Measurements from ENCODE around the gene CATSPER1.
"Not testable (repeated sequence)": the region's sequence is repeated elsewhere in the genome, so short reads cannot be mapped to it uniquely, and the experiment has no call there.

The CATSPER1 gene

GRCh38 chr11:66051766-66052663 is 25.7 kb upstream of the CATSPER1 start, which contains the start of gene SF3B2:
Gene SF3B2, plus strand, starts transcription at chr11:66052364. Its CDS starts 21 bp downstream, at chr11:66052385.
- DNase-seq (ENCODE audit: low read depth in 2 of 2) = peak; percentile 83 to 86

DNA sequence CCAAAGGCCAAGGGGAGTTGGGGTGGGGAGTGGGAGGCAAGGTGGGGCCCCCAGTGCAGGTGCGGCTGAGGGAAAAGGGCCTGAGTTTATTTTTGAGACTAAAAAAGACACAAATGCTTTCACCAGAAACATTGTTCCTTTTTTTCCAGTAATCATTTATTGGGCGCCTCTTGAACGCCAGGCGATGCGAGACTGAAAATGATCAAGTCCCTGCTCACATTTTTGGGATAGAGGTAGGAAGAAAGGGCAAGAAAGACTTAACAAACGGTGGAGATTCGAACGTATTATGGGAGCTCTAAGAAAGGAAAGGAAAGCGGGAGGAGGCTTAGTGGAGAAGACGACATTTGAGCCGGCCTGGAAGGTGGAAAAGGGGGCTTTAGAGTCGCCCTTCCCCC is 25.1 kb upstream of the CATSPER1 start:
- DNase-seq (ENCODE audit: low read depth in 2 of 2) = no peak

- DNase-seq (ENCODE audit: low read depth in 2 of 2) = no peak
Measured at GRCh38 chr11:66050581-66051231, 24.4 kb upstream of the CATSPER1 start.

GRCh38 chr11:66048547-66049323 is 22.5 kb upstream of the CATSPER1 start, which contains the start of gene GAL3ST3:
Gene GAL3ST3, minus strand, starts transcription at chr11:66049161. Its CDS starts 3,746 bp downstream, at chr11:66045415.
- DNase-seq (ENCODE audit: low read depth in 2 of 2) = no peak

DNA sequence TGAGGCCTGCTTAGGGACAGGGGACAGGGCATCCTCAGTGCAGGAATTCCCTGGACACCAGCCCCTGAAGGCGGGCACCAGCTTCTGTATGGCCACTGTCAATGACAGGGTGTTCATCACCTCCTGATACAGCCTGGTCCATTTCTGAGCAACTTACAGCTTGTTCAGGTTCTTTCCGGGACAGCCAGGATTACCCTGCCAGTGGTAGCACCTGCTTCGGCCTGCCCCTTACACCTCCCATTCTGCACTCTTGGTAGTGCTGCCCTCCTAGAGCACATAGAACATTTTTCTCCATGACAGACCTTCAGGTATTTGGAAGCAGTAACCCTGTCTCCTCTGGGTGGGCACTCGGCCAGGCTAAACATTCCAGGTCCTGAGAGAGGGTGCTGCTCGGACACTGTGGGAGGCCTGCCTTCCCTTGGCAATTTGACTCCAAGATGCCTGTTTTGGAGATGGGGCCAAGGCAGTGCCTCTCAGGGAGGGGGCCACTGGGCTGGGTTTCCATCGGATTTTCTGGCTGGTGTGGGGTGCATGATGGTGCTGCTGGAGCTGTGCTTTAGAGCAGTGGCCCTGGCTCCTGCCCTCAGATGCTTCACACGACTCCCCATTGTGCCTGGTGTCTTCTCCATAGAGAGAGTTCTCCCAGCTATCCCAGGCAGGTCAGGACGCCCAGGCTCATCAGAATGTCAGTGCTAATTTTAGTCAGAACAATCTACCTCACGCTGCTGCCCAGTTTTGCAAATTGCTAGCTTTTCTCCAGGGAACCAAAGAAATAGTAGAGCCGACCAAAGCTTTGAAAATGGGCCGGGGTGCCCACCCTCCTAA is 21.5 kb upstream of the CATSPER1 start:
- no peak for DNase-seq (ENCODE audit: low read depth in 2 of 2)

DNA sequence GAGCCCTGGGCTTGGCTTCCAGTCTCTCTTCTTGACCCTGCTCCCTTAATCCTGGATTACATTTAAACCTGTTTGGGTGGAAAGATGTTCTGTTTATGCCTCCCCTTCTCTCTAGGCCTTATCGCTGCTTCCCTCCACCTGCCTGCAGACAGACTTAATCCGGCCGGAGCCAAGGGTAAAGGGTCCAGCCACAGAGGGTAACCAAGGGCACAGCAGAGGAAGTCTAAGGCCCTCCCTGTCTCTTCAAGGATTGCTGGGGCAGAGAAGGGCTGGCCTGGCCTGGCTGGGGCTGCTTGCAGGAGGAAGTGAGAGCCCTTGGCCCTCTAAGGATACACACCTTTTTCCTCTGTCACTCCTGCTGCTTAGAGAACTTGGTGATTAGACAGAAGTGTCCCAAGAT is 20.6 kb upstream of the CATSPER1 start:
- no peak for DNase-seq (ENCODE audit: low read depth in 2 of 2)

- DNase-seq (ENCODE audit: low read depth in 2 of 2) = peak; percentile 70 to 78
Measured at GRCh38 chr11:66045177-66045639, 18.9 kb upstream of the CATSPER1 start.

GRCh38 chr11:66044757-66045156 is 18.5 kb upstream of the CATSPER1 start:
- DNase-seq (ENCODE audit: low read depth in 2 of 2) = no peak

GRCh38 chr11:66042996-66043906 is 17.0 kb upstream of the CATSPER1 start:
- DNase-seq (ENCODE audit: low read depth in 2 of 2) = no peak

- no peak for DNase-seq (ENCODE audit: low read depth in 2 of 2)
Measured at GRCh38 chr11:66042227-66042995, 16.1 kb upstream of the CATSPER1 start.

DNA sequence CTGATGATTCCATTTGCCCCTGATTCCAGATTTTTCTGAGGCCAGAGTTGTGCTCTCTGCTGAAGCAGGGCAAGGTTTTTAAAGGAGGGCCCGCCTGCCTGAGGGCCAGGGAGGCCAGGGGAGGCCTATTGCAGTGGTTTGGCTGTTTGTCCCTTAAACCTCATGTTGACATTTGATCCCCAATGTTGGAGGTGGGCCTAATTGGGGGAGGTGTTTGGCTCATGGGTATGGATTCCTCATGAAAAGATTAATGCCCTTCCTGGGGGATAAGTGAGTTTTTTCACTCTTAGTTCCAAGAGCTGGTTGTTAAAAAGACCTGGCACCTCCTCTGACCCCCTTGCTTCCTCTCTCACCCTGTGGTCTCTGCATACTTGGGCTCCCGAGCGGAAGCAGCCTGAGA is 13.5 kb upstream of the CATSPER1 start:
- DNase-seq (ENCODE audit: low read depth in 2 of 2) = no peak

DNA sequence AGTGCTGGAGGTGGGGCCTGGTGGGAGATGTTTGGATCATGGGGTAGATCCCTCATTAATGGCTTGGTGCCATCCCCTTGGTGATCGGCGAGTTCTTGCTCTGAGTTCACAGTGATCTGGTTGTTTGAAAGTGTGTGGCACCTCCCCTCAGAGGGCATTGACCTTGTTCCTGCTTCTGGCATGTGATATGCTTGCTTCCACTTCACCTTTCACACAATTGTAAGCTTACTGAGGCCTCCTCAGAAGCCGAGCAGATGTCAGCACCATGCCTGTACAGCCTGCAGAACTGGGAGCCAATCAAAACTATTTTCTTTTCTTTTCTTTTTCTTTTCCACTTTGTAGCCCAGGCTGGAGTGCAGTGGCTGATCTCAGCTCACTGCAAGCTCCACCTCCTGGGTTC is 11.0 kb upstream of the CATSPER1 start:
- no peak for DNase-seq (ENCODE audit: low read depth in 2 of 2)

DNA sequence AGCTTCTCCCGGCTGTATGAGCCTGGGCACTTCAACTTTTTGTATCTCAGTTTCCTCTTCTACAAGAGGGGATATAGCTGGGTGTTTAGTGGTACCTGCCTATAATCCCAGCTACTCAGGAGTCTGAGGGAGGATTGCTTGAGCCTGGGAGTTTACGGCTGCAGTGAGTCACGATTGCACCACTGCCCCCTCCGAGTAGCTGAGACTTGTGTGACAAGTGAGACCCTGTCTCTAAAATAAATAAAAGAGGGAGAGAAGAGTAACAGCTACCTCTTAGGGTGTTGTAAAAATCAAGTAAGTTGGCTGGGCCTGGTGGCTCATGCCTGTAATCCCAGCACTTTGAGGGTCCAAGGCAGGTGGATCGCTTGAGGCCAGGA is 10.0 kb upstream of the CATSPER1 start:
- DNase-seq (ENCODE audit: low read depth in 2 of 2) = no peak

DNA sequence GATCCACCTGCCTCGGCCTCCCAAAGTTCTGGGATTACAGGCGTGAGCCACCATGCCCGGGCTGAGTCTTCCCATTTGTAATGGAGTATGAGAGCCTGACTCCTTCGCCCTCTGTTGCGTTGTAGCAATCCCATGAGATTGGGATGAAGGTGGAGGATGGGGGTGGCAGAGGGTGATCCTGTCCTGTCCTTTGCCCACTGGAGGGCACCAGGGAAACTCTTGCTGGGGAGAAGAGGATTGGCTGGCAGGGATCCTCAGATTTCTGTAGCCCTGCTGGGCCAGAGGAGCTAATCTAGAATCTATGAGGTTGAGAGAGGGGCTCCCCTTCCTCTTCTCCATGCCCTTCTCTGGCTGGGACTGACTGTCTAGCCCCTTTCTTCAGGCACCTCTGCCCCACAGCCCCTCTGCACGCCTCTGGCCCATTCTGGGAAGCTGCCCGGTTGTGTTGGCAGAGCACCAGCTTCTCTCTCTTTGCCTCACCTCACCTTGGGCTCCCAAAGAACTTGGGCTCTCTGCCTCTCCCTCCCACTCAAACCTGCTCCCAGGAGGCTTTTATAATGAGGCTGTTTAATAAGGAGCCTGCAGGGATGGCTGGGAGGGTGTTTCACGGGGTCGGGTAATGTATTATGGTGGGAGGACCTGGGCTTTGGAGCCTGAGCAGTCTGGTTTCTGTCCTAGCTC is 9.5 kb upstream of the CATSPER1 start:
- DNase-seq (ENCODE audit: low read depth in 2 of 2) = no peak

GRCh38 chr11:66032957-66033735 is 6.9 kb upstream of the CATSPER1 start:
- no peak for DNase-seq (ENCODE audit: low read depth in 2 of 2)

DNA sequence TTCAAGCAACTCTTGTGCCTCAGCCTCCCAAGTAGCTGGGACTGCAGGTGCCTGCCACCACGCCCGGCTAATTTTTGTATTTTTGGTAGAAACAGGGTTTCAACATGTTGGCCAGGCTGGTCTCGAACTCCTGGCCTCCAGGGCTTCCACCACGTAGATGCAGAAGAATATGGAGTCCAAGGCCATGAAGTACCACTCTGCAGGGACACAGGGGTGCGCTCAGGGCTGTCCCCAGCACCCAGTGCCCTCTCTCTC is 3.2 kb downstream of the CATSPER1 start:
- DNase-seq (ENCODE audit: low read depth in 2 of 2) = not testable (repeated sequence)

DNA sequence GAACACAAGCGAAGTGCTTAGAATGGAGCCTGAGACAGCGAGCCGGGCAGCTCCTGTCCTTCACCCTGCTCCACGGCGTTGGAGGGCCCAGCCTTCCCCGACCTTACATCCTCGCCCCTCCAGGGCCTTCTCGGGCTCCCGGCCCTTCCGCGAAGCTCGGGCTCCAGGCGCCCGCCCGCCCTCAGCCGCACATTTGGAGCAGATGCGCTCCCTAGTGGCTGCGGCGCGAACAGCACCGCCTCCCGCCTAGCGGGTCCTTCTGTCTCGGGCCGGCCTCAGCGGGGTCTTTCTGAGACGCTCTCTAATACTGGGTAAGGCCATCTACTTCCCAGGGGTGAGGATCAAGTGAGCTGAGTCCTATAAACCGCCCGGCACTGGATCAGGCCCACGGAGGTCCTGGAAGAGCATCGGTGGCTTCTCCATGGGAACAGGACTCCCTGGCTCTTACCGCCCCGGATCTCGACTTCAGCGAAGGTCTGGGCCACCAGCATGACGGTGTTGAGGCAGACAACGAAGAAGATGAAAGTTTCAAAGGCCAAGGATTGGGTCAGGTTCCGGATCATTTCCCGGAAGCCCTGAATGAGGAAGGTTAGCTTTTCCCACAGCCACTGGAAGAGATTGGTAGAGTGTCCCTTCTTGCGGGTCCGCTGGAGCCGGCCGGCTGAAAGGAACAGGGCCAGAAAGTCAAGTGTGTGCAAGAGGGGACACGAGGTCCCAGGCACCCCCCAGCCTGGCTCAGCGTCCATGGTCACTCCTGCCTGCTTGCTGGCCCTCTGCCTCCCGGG is 3.7 kb downstream of the CATSPER1 start:
- DNase-seq (ENCODE audit: low read depth in 2 of 2) = peak; percentile 41 to 78

Measured in stimulated activated CD4-positive, alpha-beta T cell treated with anti-CD3 and anti-CD28 coated beads, Interleukin-1b, Interleukin-23, amount 100 ng/mL, for 1 hour (primary cell).